ENCODE data around the gene IFNL3.

IFNL3 gene

GRCh38 chr19:39237200-39238184 lies 7.3 kb downstream of the IFNL3 start:
- no peaks in the 10 kb centered on the region for H3K27me3 ChIP-seq (ENCODE audit: insufficient read depth, poor library complexity, severe bottlenecking)
- no peaks in the 10 kb centered on the region for H3K36me3 ChIP-seq (ENCODE audit: low read depth)
- no peak overlapping the region for H3K27ac ChIP-seq (ENCODE audit: poor library complexity, severe bottlenecking)
- DNase-seq (ENCODE audit: low spot score) (no peak), ATAC-seq (ENCODE audit: low read depth) (peak; percentile 68)
- H3K9me3 ChIP-seq (ENCODE audit: severe bottlenecking): no peaks in the 10 kb centered on the region
- no peak for TF ChIP-seq CTCF (IDR thresholded peaks at IDR 0.05; ENCODE audit: poor library complexity, severe bottlenecking)
- no peak overlapping the region for H3K4me3 ChIP-seq (ENCODE audit: severe bottlenecking)
- H3K4me1 ChIP-seq (ENCODE audit: insufficient read depth, poor library complexity, severe bottlenecking): no peaks in the 10 kb centered on the region

DNA sequence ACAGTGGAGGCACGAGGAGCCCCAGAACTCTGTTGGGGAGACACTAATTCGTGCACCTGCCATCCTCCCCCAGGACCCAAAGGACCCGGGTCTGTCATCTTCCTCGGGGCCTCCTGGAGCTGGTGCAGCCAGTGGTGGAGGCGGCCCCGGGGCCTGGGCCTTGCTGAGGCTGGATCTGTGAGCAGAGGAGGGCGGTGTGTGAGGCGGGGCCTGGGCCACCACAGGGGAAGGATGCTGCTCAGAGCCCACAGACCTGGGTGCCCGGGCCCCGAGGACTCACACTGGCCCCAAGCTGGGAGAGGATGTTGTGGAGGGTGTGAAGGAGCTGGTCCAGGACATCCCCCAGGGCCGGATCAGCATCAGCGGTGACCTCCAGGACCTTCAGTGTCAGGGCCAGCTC lies 8.3 kb downstream of the IFNL3 start:
- H3K4me3 ChIP-seq (ENCODE audit: severe bottlenecking): no peak overlapping the region
- H3K27me3 ChIP-seq (ENCODE audit: insufficient read depth, poor library complexity, severe bottlenecking): no peaks in the 10 kb centered on the region
- no peaks in the 10 kb centered on the region for H3K9me3 ChIP-seq (ENCODE audit: severe bottlenecking)
- no peak for DNase-seq (ENCODE audit: low spot score)
- no peaks in the 10 kb centered on the region for H3K36me3 ChIP-seq (ENCODE audit: low read depth)
- H3K27ac ChIP-seq (ENCODE audit: poor library complexity, severe bottlenecking): no peak overlapping the region
- H3K4me1 ChIP-seq (ENCODE audit: insufficient read depth, poor library complexity, severe bottlenecking): no peaks in the 10 kb centered on the region
- TF ChIP-seq CTCF (IDR thresholded peaks at IDR 0.05; ENCODE audit: poor library complexity, severe bottlenecking): no peak
- ATAC-seq (ENCODE audit: low read depth): no peak

DNA sequence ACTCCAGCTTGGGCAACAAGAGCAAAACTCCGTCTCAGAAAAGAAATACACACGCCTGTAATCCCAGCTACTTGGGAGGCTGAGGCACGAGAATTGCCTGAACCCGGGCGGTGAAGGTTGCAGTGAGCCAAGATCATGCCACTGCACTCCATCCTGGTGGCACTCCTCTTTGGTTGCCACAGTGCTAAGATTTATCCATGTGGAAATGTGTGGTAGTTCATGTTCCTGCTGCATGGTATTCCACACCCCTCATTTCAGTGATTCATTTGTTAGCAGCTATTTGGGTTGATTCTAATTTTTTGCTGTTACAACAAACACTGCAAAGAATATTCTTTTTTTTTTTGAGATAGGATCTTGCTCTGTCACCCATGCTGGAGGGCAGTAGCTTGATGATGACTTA lies 12.1 kb downstream of the IFNL3 start:
- no peaks in the 10 kb centered on the region for H3K9me3 ChIP-seq (ENCODE audit: severe bottlenecking)
- no peak for ATAC-seq (ENCODE audit: low read depth)
- no peak for TF ChIP-seq CTCF (IDR thresholded peaks at IDR 0.05; ENCODE audit: poor library complexity, severe bottlenecking)
- H3K27ac ChIP-seq (ENCODE audit: poor library complexity, severe bottlenecking): no peak overlapping the region
- no peak overlapping the region for H3K4me3 ChIP-seq (ENCODE audit: severe bottlenecking)
- no peaks in the 10 kb centered on the region for H3K27me3 ChIP-seq (ENCODE audit: insufficient read depth, poor library complexity, severe bottlenecking)
- DNase-seq (ENCODE audit: low spot score): no peak
- no peaks in the 10 kb centered on the region for H3K36me3 ChIP-seq (ENCODE audit: low read depth)
- H3K4me1 ChIP-seq (ENCODE audit: insufficient read depth, poor library complexity, severe bottlenecking): no peaks in the 10 kb centered on the region

GRCh38 chr19:39230096-39230764 lies 14.6 kb downstream of the IFNL3 start:
- Histone ChIP-seq H3K27ac (ENCODE audit: poor library complexity, severe bottlenecking) (no peak overlapping the region), H3K4me1 (ENCODE audit: insufficient read depth, poor library complexity, severe bottlenecking) (no peaks in the 10 kb centered on the region), H3K4me3 (ENCODE audit: severe bottlenecking) (no peak overlapping the region), H3K27me3 (ENCODE audit: insufficient read depth, poor library complexity, severe bottlenecking) (no peaks in the 10 kb centered on the region), H3K9me3 (ENCODE audit: severe bottlenecking) (no peaks in the 10 kb centered on the region), H3K36me3 (ENCODE audit: low read depth) (no peaks in the 10 kb centered on the region)
- TF ChIP-seq CTCF (IDR thresholded peaks at IDR 0.05; ENCODE audit: poor library complexity, severe bottlenecking): no peak
- DNase-seq (ENCODE audit: low spot score) (no peak), ATAC-seq (ENCODE audit: low read depth) (no peak)

All from RWPE2 (cell line).